NCI-H128 (cell line): Measurements from ENCODE around the gene FAM72D.
"Not testable (repeated sequence)": the region's sequence is repeated elsewhere in the genome, so short reads cannot be mapped to it uniquely, and the experiment has no call there.

Experiments used
- DNase-seq: peaks from one replicate; lab custom pipeline; 2025; ENCODE audit not compliant: unreplicated experiment; lab: John Stamatoyannopoulos, UW

FAM72D gene

GRCh38 chr1:145095284-145096057 lies at the start of gene FAM72D, which contains the start of gene SRGAP2B:
Gene FAM72D (plus strand): TSS chr1:145095974. CDS start chr1:145096848, 874 bp downstream.
Gene SRGAP2B (minus strand): TSS chr1:145095328. CDS start chr1:145092901, 2,427 bp downstream.
- DNase-seq, result not testable (repeated sequence)

GRCh38 chr1:145047553-145047952 lies 48.2 kb upstream of the FAM72D start:
- not testable (repeated sequence) for DNase-seq

GRCh38 chr1:145048181-145048856 lies 47.5 kb upstream of the FAM72D start:
- DNase-seq, result not testable (repeated sequence)

- not testable (repeated sequence) for DNase-seq
These were observed 43.6 kb upstream of the FAM72D start for GRCh38 chr1:145052019-145052776.

GRCh38 chr1:145053428-145053827 lies 42.3 kb upstream of the FAM72D start:
- not testable (repeated sequence) for DNase-seq

- not testable (repeated sequence) for DNase-seq
These were observed 40.5 kb upstream of the FAM72D start for GRCh38 chr1:145055217-145055760.

GRCh38 chr1:145058184-145058583 lies 37.6 kb upstream of the FAM72D start:
- not testable (repeated sequence) for DNase-seq

- DNase-seq, result not testable (repeated sequence)
These were observed 32.5 kb upstream of the FAM72D start for GRCh38 chr1:145063285-145063684.

GRCh38 chr1:145063941-145064648 lies 31.7 kb upstream of the FAM72D start:
- DNase-seq, result not testable (repeated sequence)

GRCh38 chr1:145065194-145065826 lies 30.5 kb upstream of the FAM72D start:
- not testable (repeated sequence) for DNase-seq

- DNase-seq, result not testable (repeated sequence)
These were observed 29.3 kb upstream of the FAM72D start for GRCh38 chr1:145066486-145066885.

GRCh38 chr1:145071569-145071968 lies 24.2 kb upstream of the FAM72D start:
- not testable (repeated sequence) for DNase-seq

- not testable (repeated sequence) for DNase-seq
These were observed 21.7 kb upstream of the FAM72D start for GRCh38 chr1:145074021-145074559.

GRCh38 chr1:145076877-145077276 lies 18.9 kb upstream of the FAM72D start:
- DNase-seq, result not testable (repeated sequence)

GRCh38 chr1:145077872-145078786 lies 17.6 kb upstream of the FAM72D start:
- DNase-seq, result not testable (repeated sequence)

- not testable (repeated sequence) for DNase-seq
These were observed 16.9 kb upstream of the FAM72D start for GRCh38 chr1:145078787-145079370.

GRCh38 chr1:145079737-145080136 lies 16.0 kb upstream of the FAM72D start:
- DNase-seq, result not testable (repeated sequence)

- DNase-seq, result not testable (repeated sequence)
These were observed 15.6 kb upstream of the FAM72D start for GRCh38 chr1:145080193-145080592.
